GM19372 (cell line): Measurements from ENCODE around the gene SOAT2.
"Not testable (repeated sequence)": the region's sequence is repeated elsewhere in the genome, so short reads cannot be mapped to it uniquely, and the experiment has no call there.

Experiments used
- ATAC-seq: cut with Tn5 transposase; IDR thresholded peaks from one replicate; pipeline ENCODE4 v1.9.1; 2021; ENCODE audit warnings: mild to moderate bottlenecking, low read depth, moderate library complexity; ENCODE audit not compliant: unreplicated experiment

Gene SOAT2

DNA sequence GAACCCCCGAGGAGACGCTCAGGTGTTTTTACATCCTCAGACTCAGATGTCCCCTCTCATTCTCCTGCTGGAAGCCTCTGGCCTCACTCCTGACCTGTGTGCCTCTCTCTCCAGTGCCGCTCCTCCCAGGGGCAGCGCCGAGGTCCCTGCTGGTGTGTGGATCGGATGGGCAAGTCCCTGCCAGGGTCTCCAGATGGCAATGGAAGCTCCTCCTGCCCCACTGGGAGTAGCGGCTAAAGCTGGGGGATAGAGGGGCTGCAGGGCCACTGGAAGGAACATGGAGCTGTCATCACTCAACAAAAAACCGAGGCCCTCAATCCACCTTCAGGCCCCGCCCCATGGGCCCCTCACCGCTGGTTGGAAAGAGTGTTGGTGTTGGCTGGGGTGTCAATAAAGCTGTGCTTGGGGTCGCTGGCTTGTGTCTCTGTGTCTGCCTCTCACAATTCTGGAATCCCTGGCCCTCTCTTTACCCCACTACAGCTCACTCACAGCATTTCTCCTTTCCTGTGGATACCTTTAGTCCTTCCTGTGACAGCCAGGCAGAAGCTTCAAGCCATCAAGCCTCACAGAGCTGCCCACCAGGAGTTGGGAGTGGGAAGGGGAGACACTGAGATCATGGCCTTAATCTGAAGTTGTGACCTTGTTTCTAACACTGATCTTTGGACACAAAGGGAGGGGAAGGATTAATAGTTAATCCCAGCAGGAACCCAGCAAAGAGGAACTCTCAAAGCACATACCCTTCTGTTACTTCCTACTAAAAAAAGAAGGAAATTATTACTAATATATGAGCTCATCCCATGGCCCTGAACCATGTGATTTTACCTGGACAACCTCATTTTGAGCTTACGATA lies 1.1 kb upstream of the SOAT2 start:
- ATAC-seq = no peak

DNA sequence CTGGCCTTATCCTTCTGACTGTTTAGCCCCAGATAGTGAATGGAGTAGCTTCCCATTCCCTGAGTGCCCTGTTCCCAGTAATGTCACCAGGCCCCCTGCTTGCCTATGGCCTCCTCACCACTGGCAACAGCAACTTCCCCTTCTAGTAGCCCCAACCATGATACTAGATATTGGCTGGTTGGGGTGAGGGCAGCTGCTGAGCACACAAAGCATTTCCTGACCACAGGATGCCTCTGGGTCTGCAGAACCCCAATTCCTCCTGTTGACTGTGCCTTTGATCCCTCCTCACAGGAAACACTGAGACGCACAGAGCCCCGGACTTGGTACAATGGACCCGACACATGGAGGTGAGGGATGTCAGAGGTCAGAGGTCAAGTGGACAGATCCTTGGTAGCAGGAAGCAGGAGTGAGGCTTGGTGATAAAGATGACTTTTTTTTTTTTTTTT lies 597 bp downstream of the SOAT2 start:
- no peak for ATAC-seq

DNA sequence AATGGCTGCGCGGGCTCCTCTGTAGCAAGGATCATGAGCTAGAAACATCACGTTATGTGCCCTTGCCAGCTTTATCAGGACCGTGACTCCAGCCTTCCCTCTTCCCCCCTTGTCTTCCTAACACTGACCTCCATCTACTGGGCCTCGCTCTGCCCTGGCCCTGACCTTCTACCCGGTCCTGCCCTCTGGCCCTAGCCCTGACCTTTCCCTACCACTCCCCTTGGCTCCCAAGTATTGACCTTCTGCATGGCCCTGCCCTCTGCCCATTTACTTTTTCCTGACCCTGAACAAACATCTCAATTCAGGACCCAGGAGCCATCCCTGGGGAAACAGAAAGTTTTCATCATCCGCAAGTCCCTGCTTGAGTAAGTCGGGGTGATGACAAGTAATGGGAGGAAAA lies 2.0 kb downstream of the SOAT2 start:
- ATAC-seq = no peak

DNA sequence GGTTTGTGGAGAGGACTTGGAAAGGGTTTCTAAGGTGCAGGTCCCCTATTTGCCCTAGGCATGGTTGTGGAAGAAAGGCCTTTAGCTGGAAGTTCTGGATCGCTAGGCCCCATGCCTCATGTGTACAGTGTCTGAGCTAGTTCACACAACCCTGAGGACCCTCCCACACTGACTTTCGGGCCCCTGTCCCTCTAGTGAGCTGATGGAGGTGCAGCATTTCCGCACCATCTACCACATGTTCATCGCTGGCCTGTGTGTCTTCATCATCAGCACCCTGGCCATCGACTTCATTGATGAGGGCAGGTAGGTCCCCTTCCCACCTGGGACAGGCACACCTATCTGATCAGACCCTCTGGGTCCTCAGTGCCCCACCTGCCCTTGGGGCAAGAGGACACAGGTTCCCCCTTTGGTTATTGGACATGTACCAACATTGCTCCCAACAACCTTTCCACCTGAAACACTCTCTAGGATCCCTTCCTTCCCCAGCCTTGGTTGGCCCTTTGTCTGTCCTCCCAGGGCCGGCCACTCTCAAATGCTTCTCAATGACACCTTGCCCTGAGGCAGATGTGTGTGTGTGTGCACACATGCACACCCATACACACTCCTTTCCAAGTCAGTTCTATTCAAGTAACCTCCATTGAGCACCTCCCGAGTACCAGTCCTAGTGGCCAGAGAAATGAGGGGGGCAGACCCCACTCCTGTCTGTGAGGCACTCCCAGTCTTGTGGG lies 2.6 kb downstream of the SOAT2 start:
- no peak for ATAC-seq

DNA sequence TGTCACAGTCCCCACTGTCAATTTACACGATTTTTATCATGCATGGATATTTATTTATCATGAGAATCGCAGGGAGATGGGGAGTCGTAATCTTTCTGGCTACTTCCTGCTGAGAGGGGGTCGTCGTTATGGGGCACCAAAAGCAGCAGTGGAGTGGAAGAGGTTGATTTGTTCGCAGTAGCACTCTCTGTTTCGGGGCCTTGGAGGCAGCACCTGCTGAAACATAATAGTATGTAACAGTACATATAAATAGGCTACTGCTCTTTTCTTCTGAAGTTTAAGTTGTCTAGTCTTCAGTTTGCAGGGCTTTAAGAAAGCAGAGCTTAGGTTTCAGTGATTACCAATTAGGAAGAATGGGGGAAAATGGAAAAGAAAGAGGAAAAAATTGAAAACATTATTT lies 3.8 kb downstream of the SOAT2 start:
- no peak for ATAC-seq

DNA sequence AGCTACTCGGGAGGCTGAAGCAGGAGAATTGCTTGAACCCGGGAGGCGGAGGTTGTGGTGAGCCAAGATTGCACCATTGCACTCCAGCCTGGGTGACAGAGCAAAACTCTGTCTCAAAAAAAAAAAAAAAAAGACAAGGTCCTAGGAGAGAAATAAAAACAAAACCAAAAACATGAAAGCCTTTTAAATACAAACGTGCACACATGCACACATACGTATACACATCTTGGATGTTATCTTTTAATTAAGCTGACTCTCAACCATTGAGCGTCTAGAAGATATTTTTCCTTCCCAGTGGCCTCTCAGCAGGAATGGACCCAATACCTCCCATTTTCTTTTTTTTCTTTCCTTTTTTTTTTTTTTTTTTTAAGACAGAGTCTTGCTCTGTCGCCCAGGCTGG lies 9.1 kb downstream of the SOAT2 start:
- ATAC-seq = not testable (repeated sequence)

DNA sequence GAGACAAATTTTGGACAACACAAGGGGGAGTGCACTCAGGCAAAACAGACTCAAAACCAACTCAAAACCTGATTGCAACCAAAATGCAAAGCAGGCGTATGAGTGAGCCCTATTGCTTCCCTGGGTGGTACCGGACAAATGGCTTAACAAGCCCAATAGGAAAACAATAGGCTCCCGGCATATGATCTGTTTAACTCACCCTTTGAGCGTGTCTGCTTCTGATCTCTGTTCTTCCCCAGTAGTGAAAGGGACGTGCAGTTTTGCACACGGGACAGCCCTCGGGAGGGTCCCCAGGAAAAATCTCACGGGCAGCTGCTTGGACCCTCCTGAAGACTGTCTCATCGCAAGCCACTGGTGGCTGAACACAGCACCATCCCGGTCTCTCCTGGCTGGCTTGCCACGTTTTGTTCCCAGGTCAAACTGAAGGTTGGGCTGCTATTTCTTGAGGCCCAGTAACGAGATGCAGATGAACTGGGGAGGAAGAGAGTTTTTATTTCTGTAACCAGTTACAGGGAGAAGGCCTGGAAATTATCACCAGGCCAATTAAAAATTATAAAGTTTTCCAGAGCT lies 9.9 kb downstream of the SOAT2 start:
- no peak for ATAC-seq

DNA sequence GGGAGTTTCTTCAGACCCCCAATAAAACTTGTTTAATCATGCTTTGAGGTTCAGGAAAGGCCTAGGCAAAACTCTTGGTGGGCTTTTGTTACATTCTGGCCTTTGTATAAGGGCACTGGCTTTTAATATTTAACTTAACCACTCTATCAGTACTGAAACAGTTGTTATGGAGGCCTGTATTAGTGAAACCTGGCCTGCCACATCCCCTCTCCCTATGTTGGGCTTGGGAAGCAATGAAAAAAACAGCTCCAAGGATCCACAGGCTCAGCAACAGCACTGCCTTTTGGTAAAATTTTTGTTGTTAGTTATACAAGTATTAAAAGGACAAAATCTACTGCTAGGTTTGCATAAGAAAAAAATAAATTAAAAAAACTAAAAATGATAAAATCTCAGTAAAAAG lies 10.7 kb downstream of the SOAT2 start:
- no peak for ATAC-seq

DNA sequence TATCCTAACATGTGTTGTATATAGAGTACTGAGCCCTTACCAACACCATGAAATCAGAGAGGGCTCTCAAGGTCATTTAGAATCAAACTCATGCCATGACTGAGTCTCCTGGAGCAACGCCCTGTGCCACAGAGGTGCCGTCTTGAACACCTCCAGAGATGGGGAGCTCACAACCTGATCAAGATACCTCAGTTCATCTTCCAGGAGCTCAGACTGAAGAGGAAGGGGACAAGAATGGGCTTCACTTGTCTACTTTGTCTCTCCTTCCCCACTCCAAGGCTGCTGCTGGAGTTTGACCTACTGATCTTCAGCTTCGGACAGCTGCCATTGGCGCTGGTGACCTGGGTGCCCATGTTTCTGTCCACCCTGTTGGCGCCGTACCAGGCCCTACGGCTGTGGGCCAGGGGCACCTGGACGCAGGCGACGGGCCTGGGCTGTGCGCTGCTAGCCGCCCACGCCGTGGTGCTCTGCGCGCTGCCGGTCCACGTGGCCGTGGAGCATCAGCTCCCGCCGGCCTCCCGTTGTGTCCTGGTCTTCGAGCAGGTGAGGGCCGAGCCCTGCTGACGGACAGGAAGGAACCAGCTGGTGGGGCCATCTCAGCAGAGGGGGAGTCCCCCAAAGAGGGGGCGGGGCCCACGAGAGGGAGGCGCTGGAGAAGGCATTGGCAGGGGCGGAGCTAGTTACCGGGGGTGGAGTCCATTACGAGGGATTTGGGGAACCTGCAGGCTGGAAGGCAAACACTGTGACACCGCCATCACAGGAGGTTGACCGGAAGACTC lies 12.0 kb downstream of the SOAT2 start:
- ATAC-seq = no peak

DNA sequence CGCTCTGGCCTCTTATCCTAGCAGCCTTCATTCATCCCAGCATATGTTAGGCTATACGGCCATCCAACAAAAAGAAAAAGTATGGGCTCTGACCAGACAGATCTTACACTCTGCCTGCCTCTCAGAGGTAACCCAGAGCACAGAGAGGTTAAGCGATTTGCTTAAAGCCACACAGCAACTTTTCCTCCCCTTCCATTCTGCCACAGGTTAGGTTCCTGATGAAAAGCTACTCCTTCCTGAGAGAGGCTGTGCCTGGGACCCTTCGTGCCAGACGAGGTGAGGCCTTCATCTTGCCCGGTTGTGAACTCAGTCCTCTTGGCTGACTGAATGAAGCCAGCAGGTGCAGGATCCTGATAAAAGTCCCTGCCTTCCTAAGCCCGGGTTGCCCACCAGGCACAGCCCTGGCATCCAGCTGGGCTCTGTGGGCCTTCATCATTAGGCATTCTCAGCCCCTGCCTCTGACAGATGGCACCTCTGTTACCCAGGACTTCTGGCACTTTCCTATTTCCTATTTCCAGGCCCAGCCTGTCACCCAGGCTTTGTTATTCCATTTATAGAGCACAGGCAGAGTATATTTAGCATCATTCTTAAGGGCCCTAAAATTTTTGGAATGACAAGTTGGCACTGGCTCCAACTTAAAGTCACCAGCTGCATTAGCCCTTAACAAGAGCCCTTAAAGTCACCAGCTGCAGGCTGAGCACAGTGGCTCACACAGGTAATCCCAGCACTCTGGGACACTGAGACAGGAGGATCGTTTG lies 12.8 kb downstream of the SOAT2 start:
- ATAC-seq = no peak

DNA sequence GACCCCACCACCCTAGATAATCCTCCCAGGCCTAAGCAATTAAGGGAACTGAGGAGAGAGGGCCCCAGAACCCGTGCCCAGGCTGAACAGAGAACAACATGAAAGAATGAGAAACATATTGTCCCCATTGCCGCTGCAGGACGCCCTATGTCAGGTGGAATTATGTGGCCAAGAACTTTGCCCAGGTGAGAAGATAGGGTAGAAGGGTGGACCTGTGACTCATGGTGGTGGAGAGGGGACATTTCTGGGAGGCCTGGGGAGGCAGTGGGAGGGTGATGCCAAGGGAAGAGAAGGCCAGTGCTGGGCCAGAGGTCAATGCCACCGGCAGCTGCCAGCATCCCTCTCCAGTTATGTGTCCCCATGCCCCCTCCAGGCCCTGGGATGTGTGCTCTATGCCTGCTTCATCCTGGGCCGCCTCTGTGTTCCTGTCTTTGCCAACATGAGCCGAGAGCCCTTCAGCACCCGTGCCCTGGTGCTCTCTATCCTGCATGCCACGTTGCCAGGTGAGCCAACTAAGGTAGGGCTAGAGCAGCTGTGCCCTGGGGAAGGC lies 15.5 kb downstream of the SOAT2 start:
- no peak for ATAC-seq

DNA sequence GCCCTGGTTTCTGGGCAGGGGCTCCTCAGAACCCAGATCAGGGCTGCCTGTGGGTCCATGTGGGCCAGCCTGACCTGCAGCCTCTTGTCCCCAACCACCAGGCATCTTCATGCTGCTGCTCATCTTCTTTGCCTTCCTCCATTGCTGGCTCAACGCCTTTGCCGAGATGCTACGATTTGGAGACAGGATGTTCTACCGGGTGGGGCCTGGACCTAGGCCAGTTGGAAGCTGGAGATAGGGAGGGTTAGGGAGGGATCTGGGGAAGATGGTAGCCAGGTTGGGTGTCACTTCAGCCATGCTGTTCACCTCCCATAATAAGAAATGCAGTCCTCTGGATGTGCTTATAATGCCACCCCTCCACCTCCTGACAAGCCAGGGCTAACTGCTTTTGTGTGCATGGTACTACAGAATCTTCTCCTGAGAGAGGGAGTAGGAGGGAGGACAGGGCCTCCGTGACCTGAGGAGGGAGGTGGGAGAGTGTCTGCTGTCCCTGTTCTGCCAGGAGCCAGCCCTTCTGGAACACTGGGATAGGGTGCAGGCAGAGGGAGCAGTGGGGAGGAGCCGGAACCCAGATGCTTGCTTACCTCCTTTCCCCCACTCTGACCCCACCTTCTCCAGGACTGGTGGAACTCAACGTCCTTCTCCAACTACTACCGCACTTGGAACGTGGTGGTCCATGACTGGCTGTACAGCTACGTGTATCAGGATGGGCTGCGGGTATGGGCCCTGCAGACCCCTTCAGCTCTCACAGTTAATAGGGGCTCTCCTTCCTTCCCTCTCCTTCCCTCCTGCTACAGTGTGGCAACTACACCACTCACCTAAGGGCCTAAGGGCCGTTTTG lies 17.6 kb downstream of the SOAT2 start:
- ATAC-seq = no peak

DNA sequence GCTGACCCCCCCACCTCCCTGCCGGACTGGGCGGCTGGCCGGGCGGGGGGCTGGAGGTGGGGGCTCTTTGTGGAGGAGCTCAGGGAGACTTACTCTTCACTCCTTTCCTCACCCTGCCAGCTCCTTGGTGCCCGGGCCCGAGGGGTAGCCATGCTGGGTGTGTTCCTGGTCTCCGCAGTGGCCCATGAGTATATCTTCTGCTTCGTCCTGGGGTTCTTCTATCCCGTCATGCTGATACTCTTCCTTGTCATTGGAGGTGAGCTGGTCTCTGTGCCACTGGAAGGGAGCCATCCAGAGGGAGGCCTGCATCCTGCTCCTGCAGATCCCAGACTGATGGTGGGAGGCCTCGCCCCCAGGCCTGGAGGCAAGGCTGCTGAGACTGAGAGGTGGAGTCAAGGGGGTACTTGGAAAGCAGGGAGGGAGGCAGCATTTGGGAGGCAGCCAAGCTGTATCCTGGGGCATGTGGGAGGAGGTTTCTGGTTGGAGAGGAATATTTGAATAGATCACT lies 19.7 kb downstream of the SOAT2 start:
- no peak for ATAC-seq

DNA sequence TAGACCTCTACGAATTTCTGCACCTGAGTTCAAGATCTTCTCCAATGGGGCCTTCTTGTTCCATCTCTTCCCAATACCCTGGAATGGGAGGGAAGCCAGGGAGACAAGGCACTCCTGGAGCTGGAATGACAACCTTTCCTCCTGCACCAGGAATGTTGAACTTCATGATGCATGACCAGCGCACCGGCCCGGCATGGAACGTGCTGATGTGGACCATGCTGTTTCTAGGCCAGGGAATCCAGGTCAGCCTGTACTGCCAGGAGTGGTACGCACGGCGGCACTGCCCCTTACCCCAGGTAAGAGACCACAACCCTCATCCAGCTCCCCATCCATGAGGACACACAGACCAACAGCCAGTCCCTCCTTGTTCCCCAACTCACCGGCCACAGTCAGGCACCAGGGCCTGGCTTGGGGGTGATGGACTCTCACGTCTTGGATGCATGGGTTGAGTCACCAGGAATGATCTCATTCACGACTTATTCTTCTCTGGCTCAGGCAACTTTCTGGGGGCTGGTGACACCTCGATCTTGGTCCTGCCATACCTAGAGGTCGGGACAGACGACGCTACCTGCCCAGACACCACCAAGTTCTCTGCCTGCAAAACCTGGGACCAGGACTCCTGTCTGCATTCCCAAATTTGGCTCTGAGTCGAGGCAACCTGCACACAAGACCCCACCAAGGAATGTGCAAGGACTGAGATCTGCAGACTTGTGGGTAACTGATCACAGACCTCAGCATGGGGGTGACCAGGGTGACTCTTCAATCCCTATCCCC lies 20.5 kb downstream of the SOAT2 start:
- no peak for ATAC-seq

DNA sequence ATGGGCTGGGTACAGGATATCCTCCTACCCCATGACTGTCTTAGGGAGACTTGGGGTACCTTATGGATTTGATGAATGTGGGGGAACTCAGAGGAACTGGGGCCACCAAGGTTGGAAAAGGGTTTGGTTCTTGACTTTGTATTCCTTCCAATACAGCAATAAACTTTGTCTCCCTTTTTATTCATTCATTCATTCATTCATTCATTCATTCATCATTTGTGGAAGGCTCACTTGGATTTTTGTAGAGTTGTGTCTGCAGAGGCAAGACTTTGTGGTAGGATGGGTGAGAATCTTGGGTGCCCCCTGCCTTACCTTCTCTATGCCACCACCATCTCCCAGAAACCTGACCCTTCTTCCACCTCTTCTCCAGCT lies 21.1 kb downstream of the SOAT2 start:
- no peak for ATAC-seq

DNA sequence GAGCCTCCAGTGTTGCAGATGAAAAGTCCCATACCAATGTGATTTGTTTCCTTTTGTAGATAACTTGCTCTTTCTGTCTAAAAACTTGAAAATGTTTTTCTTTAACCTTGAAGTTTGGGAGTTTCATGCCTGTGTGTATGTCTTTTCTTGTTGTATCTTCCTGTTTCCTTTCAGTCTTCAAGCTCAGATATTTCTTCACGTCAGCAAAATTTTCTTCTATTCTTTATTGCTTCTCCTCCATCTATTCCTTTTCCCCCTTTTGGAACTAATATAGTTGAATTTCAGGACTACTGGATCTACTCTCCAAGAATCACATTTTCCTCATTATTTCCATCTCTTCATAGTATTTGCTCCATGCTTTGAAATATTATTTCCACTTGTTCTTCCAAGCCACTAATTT lies 23.9 kb downstream of the SOAT2 start:
- no peak for ATAC-seq

DNA sequence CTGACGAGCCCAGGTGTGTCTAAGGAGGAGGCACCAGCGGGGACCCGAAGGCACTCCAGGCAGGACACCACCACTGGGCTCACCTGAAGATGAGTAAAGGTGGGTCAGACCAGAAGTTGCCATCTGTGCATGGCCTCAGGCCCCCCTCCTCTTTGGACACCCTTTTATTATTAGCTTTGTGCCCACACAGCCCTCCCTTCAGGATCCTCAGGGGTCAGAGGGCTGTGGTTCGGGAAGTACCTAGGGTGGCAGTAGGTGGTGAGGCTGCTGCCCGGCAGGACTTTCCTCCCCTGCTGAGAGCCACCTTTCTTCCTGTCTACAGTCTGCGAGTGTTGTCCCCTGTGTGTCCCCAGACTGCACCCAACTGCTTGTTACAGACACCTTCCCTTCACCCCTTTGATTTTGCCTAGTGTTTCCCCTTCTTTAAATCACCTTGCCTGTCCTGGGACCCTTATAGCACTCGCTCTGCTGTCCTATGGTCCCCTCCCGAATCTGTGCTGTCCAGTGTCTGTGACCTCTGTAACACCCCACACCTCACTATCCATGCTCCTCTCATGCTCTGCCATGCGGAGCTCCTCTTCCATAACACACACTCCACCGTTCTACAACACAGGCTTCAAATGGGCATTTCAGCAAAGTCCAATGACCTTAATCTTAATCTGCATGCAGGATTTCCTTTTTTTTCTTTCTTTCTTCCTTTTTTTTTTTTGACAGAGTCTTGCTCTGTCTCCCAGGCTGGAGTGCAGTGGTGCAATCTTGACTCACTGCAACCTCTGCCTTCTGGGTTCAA lies 25.7 kb downstream of the SOAT2 start:
- no peak for ATAC-seq
